ES-I3 (cell line): Measurements from ENCODE around the gene BCAP29.
"Not testable (repeated sequence)": the region's sequence is repeated elsewhere in the genome, so short reads cannot be mapped to it uniquely, and the experiment has no call there.

Source experiments
- H3K36me3 ChIP-seq: 2 replicates; pipeline ENCODE4 v1.6.1; 2013; ENCODE audit warnings: mild to moderate bottlenecking, low read length, control low read depth, moderate library complexity; ENCODE audit not compliant: insufficient read depth
- H3K4me1 ChIP-seq: 2 replicates; pipeline ENCODE4 v1.6.1; 2013; ENCODE audit warnings: mild to moderate bottlenecking, control low read depth, low read length; ENCODE audit not compliant: insufficient read depth
- H3K9ac ChIP-seq: 2 replicates; pipeline ENCODE4 v1.6.1; 2013; ENCODE audit warnings: low read depth, mild to moderate bottlenecking, low read length, moderate library complexity
- H3K9me3 ChIP-seq: 2 replicates; pipeline ENCODE4 v1.6.1; 2013; ENCODE audit warnings: mild to moderate bottlenecking, low read length, moderate library complexity; ENCODE audit not compliant: control insufficient read depth, insufficient read depth

The BCAP29 gene, protein sequence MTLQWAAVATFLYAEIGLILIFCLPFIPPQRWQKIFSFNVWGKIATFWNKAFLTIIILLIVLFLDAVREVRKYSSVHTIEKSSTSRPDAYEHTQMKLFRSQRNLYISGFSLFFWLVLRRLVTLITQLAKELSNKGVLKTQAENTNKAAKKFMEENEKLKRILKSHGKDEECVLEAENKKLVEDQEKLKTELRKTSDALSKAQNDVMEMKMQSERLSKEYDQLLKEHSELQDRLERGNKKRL

GRCh38 chr7:107579885-107580715 is at the start of gene BCAP29:
Gene BCAP29, plus strand, starts transcription at chr7:107580246. Its CDS starts 527 bp downstream, at chr7:107580773.
- Histone ChIP-seq H3K9me3 (no peaks in the 10 kb centered on the region), H3K9ac (peak within 1 kb of the TSS; percentile 75), H3K36me3 (no peaks in the 10 kb centered on the region), H3K4me1 (no peaks in the 10 kb centered on the region)

DNA sequence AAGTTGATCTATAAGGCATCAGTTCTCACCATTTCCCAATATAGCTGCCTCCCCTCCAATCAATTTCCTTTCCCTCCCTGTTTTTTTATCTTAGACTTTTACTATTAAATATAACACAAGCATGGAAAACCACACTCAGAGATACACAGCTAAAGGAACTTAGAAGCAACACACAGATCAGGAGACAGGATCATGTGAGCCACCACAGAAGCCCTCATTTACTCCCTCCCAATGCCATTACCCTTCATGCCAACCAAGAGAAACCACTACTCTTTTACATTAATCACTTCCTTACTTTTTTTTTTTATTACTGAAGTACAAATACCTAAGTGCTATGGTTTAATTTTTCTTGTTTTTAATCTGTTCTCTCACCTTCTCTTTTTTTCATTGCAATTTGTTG is 49.3 kb upstream of the BCAP29 start:
- H3K4me1 ChIP-seq: 0 out of 2 replicates have a peak, but pooled peaks cover 9% of the 10 kb centered on the region
- H3K9me3 ChIP-seq: no peaks in the 10 kb centered on the region
- H3K36me3 ChIP-seq: no peaks in the 10 kb centered on the region

DNA sequence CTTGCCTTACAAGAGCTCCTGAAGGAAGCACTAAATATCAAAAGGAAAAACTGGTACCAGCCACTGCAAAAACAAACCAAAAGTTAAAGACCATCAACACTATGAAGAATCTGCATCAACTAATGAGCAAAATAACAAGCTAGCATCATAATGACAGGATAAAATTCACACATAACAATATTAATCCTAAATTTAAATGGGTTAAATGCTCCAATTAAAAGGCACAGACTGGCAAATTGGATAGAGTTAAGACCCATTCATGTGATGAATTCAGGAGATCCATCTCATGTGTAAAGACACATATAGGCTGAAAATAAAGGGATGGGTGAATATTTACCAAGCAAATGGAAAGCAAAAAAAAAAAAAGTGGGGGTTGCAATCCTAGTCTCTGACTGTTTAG is 45.9 kb upstream of the BCAP29 start:
- Histone ChIP-seq H3K36me3 (no peaks in the 10 kb centered on the region), H3K4me1 (0 out of 2 replicates have a peak, but pooled peaks cover 11% of the 10 kb centered on the region), H3K9ac (no peak overlapping the region), H3K9me3 (no peaks in the 10 kb centered on the region)

More for the DNA sequence above, 49.3 kb upstream of the BCAP29 start:
- H3K9ac ChIP-seq: no peak overlapping the region

DNA sequence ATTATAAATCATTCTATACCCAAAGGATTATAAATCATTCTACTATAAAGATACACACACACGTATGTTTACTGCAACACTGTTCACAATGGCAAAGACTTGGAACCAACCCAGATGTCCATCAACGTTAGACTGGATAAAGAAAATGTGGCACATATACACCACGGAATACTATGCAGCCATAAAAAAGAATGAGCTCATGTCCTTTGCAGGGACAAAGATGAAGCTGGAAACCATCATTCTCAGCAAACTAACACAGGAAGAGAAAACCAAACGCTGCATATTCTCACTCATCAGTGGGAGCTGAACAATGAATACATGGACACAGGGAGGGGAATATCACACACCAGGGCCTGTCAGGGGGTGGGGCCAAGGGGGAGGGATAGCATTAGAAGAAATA is 42.8 kb upstream of the BCAP29 start:
- H3K4me1 ChIP-seq, H3K9me3 ChIP-seq, H3K36me3 ChIP-seq, H3K9ac ChIP-seq: not testable (repeated sequence)

- Histone ChIP-seq H3K9me3 (no peaks in the 10 kb centered on the region), H3K4me1 (0 out of 2 replicates have a peak, but pooled peaks cover 4% of the 10 kb centered on the region), H3K9ac (no peak overlapping the region), H3K36me3 (no peaks in the 10 kb centered on the region)
Measured at GRCh38 chr7:107538001-107538400, 42.0 kb upstream of the BCAP29 start.

GRCh38 chr7:107543338-107543993 is 36.6 kb upstream of the BCAP29 start:
- Histone ChIP-seq H3K9ac (no peak overlapping the region), H3K9me3 (no peaks in the 10 kb centered on the region), H3K4me1 (0 out of 2 replicates have a peak, but pooled peaks cover 2% of the 10 kb centered on the region), H3K36me3 (no peaks in the 10 kb centered on the region; the same call in 1 of the 2 replicates)

DNA sequence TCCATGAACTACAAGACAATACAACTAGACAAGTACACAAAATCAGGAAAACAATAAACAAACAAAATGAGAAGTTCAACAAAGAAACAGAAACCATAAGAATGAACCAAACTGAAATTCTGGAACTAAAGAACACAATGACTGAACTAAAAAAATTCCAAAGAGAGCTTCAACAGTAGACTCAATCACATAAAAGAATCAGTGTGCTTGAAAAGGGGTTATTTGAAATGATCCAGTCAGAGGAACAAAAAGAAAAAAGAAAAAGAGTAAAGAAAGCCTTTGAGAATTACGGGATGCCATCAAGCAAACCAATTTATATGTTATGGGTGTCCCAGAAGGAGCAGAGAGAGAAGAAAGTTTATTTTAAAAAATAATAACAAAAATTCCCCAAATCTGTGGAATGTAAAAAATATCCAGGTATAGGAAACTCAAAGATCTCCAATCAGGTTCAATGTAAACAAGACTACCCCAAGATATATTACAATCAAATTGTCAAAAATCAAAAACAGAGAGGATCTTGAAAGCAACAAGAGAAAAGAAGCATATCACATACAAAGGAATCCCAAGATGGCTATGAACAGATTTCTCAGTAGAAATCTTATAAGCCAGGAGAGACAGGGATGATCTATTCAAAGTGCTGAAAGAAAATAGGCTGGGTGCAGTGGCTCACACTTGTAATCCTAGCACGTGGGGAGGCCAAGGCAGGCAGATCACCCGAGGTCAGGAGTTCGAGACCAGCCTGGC is 35.0 kb upstream of the BCAP29 start:
- Histone ChIP-seq H3K9ac (no peak overlapping the region), H3K4me1 (no peaks in the 10 kb centered on the region), H3K36me3 (no peaks in the 10 kb centered on the region; the same call in 1 of the 2 replicates), H3K9me3 (no peaks in the 10 kb centered on the region)

- Histone ChIP-seq H3K9me3 (no peaks in the 10 kb centered on the region), H3K9ac (no peak overlapping the region), H3K36me3 (peaks cover 4% of the 10 kb centered on the region; the same call in 1 of the 2 replicates)
Measured at GRCh38 chr7:107551936-107552335, 28.1 kb upstream of the BCAP29 start.

GRCh38 chr7:107555893-107556292 is 24.2 kb upstream of the BCAP29 start:
- Histone ChIP-seq H3K36me3 (peaks cover 7% of the 10 kb centered on the region; the same call in 1 of the 2 replicates), H3K4me1 (no peaks in the 10 kb centered on the region)

More at GRCh38 chr7:107551936-107552335, 28.1 kb upstream of the BCAP29 start:
- H3K4me1 ChIP-seq: no peaks in the 10 kb centered on the region

GRCh38 chr7:107559864-107560263 is 20.2 kb upstream of the BCAP29 start:
- Histone ChIP-seq H3K9me3 (no peaks in the 10 kb centered on the region), H3K9ac (no peak overlapping the region), H3K36me3 (peaks cover 5% of the 10 kb centered on the region; the same call in 1 of the 2 replicates), H3K4me1 (peaks cover 5% of the 10 kb centered on the region; the same call in 1 of the 2 replicates)

More at GRCh38 chr7:107555893-107556292, 24.2 kb upstream of the BCAP29 start:
- no peak overlapping the region for H3K9ac ChIP-seq
- no peaks in the 10 kb centered on the region for H3K9me3 ChIP-seq

- H3K4me1 ChIP-seq: peaks cover 10% of the 10 kb centered on the region; the same call in 1 of the 2 replicates
- H3K36me3 ChIP-seq: 0 out of 2 replicates have a peak, but pooled peaks cover 3% of the 10 kb centered on the region
- H3K9ac ChIP-seq: no peak overlapping the region
Measured at GRCh38 chr7:107560898-107561516, 19.0 kb upstream of the BCAP29 start.

GRCh38 chr7:107563081-107563774 is 16.8 kb upstream of the BCAP29 start:
- Histone ChIP-seq H3K9me3 (no peaks in the 10 kb centered on the region), H3K36me3 (no peaks in the 10 kb centered on the region), H3K9ac (peak overlapping the region; percentile 96), H3K4me1 (peaks cover 10% of the 10 kb centered on the region; the same call in 1 of the 2 replicates)

More at GRCh38 chr7:107560898-107561516, 19.0 kb upstream of the BCAP29 start:
- no peaks in the 10 kb centered on the region for H3K9me3 ChIP-seq
